Measurements from ENCODE around the gene FARS2.
"Not testable (repeated sequence)": the region's sequence is repeated elsewhere in the genome, so short reads cannot be mapped to it uniquely, and the experiment has no call there.

The FARS2 gene

GRCh38 chr6:5785249-5785648, 523.9 kb downstream of the FARS2 start:
- Mint-ChIP-seq H3K9me3 (no peaks in the 10 kb centered on the region), H3K36me3 (ENCODE audit: low read depth) (no peaks in the 10 kb centered on the region), H3K4me1 (peaks cover 11% of the 10 kb centered on the region), H3K27ac (no peak overlapping the region), H3K4me3 (no peak overlapping the region), H3K27me3 (ENCODE audit: low read depth) (peaks cover 6% of the 10 kb centered on the region)
- TF ChIP-seq, protein P1, sequence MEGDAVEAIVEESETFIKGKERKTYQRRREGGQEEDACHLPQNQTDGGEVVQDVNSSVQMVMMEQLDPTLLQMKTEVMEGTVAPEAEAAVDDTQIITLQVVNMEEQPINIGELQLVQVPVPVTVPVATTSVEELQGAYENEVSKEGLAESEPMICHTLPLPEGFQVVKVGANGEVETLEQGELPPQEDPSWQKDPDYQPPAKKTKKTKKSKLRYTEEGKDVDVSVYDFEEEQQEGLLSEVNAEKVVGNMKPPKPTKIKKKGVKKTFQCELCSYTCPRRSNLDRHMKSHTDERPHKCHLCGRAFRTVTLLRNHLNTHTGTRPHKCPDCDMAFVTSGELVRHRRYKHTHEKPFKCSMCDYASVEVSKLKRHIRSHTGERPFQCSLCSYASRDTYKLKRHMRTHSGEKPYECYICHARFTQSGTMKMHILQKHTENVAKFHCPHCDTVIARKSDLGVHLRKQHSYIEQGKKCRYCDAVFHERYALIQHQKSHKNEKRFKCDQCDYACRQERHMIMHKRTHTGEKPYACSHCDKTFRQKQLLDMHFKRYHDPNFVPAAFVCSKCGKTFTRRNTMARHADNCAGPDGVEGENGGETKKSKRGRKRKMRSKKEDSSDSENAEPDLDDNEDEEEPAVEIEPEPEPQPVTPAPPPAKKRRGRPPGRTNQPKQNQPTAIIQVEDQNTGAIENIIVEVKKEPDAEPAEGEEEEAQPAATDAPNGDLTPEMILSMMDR (IDR thresholded peaks at IDR 0.05; ENCODE audit: unreplicated experiment in 3 of 3): no peak

- TF ChIP-seq, protein P1 (IDR thresholded peaks at IDR 0.05; ENCODE audit: unreplicated experiment in 3 of 3): no peak
- no peaks in the 10 kb centered on the region for H3K9me3 Mint-ChIP-seq
- H3K27me3 Mint-ChIP-seq (ENCODE audit: low read depth): peaks cover 6% of the 10 kb centered on the region
- H3K27ac Mint-ChIP-seq: no peak overlapping the region
- H3K36me3 Mint-ChIP-seq (ENCODE audit: low read depth): no peaks in the 10 kb centered on the region
- H3K4me1 Mint-ChIP-seq: peaks cover 11% of the 10 kb centered on the region
- H3K4me3 Mint-ChIP-seq: no peak overlapping the region
Measured at GRCh38 chr6:5786321-5786968, 525.1 kb downstream of the FARS2 start.

- TF ChIP-seq, protein P1 (IDR thresholded peaks at IDR 0.05; ENCODE audit: unreplicated experiment in 3 of 3): no peak
- Mint-ChIP-seq H3K4me1 (peaks cover 11% of the 10 kb centered on the region), H3K36me3 (ENCODE audit: low read depth) (no peaks in the 10 kb centered on the region), H3K27me3 (ENCODE audit: low read depth) (peaks cover 6% of the 10 kb centered on the region), H3K4me3 (no peak overlapping the region), H3K9me3 (no peaks in the 10 kb centered on the region), H3K27ac (no peak overlapping the region)
Measured at GRCh38 chr6:5786969-5787720, 525.8 kb downstream of the FARS2 start.

- not testable (repeated sequence) for H3K27ac Mint-ChIP-seq; H3K9me3 Mint-ChIP-seq; H3K27me3 Mint-ChIP-seq (ENCODE audit: low read depth); H3K4me1 Mint-ChIP-seq; H3K36me3 Mint-ChIP-seq (ENCODE audit: low read depth); H3K4me3 Mint-ChIP-seq
Measured at GRCh38 chr6:5789426-5789825, 528.1 kb downstream of the FARS2 start.

GRCh38 chr6:5796555-5796954, 535.2 kb downstream of the FARS2 start:
- not testable (repeated sequence) for H3K36me3 Mint-ChIP-seq (ENCODE audit: low read depth); H3K4me1 Mint-ChIP-seq; H3K4me3 Mint-ChIP-seq; H3K27ac Mint-ChIP-seq; H3K27me3 Mint-ChIP-seq (ENCODE audit: low read depth)
- H3K9me3 Mint-ChIP-seq: peaks cover 22% of the 10 kb centered on the region

DNA sequence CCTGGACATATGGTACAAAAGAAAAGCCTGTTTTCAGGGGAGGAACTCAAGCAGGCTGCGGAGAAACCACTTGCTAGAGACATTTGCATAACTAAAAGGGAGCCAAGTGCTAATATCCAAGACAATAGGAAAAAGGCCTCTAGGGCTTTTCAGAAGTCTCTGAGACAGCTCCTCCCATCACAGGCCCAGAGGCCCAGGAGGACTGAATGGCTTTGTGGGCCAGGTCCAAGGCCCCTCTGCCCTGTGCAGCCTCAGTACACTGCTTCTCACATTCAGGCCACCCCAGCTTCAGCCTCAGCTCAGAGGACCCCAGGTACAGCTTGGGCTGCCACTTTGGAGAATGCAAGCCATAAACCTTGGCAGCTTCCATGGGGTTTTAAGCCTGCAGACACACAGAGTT, 545.1 kb downstream of the FARS2 start:
- H3K27ac Mint-ChIP-seq; H3K4me3 Mint-ChIP-seq; H3K27me3 Mint-ChIP-seq (ENCODE audit: low read depth); H3K4me1 Mint-ChIP-seq; H3K36me3 Mint-ChIP-seq (ENCODE audit: low read depth): not testable (repeated sequence)
- peaks cover 20% of the 10 kb centered on the region for H3K9me3 Mint-ChIP-seq

- Mint-ChIP-seq H3K36me3 (ENCODE audit: low read depth) (no peaks in the 10 kb centered on the region), H3K4me3 (no peak overlapping the region), H3K27me3 (ENCODE audit: low read depth) (peaks cover 3% of the 10 kb centered on the region), H3K9me3 (peaks cover 22% of the 10 kb centered on the region), H3K27ac (no peak overlapping the region), H3K4me1 (no peaks in the 10 kb centered on the region)
- TF ChIP-seq, protein P1 (IDR thresholded peaks at IDR 0.05; ENCODE audit: unreplicated experiment in 3 of 3): no peak
Measured at GRCh38 chr6:5809450-5809849, 548.1 kb downstream of the FARS2 start.
